ENCODE results near the gene SLC3A2.

SLC3A2 gene

DNA sequence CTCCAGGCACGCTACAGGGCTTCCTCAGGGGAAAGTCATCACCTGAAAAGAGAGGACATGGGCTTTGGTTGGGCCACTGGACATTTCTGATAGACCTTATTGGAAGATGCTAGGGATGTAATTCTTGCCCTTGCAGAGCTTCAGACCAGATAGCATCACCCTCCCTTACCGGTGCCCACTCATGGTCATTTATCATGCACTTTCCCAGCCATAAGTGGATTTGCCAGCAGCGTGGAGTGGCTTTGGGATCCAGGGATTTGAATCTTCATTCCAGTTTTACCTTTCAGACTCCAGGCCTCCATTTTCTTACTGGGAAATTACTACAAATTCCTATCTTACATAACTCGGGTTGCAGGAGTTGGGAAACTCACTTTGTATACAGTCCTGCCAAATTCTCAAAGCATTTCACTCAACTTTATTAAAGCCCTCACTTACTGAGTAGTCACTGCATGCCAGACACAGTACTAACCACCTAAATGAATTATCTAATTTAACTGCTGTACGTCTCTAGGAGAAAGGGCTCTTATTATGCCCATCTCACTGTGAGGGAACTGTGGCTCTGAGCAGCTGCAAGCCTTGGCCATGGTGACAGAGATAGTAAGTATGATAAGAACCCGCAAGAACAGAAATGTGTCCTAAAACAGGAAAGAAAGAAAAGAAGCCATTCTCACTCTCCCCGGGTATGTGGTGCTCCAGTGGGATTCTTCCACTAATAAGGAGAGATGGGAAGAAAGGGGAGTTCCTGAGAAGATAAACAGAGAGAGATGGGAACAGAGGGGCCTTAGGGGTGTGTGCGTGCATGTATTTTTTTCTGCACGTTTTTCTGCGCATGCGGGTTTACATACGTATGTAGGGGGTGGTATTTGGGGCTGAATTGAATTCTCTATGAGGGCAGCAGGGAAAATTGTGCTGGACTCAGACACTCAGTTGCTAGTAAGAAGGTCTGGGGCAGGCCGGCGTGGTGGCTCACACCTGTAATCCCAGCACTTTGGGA is 30.7 kb downstream of the SLC3A2 start:
- FAIRE-seq, result no peak

DNA sequence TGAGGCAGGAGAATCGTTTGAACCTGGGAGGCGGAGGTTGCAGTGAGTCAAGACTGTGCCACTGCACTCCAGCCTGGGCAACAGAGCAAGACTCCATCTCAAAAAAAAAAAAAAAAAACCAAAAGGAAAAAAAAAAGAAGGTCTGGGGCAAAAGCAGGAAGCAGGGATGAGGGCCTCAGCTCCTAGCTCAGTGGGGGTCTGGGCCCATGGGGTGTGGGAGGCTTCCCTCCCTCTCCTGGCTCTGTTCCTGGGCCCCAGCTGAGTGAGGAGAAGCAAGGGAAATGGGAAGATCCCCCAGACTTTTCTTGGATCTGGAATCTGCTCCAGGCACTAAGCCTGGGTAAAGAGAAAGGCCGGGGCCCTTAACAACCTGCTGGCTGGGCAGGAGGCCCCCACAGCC is 31.6 kb downstream of the SLC3A2 start:
- FAIRE-seq, result no peak

DNA sequence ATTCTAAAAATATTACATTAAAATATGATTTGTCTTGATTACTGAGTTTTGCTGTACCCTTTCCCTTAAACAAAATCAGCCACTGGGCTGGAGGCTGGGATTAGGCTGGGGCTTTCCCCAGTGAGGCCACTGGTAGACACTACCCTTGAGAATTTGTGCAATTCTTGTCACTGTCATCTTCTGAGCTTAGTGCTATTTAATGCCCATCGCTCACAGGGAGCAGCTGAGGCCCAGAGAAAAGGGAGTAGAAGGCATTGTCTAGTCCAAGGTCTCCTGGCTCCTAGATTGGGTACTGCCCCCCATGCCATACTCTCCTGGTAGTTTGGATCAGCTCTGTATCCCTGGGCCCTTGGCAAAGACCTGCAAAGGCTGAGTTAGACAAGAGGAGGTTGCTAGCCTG is 33.7 kb downstream of the SLC3A2 start:
- FAIRE-seq, result no peak

GRCh38 chr11:62917906-62918502 is 37.3 kb downstream of the SLC3A2 start:
- FAIRE-seq, result no peak

GRCh38 chr11:62918531-62918930 is 37.8 kb downstream of the SLC3A2 start:
- FAIRE-seq, result no peak

GRCh38 chr11:62919476-62919875 is 38.8 kb downstream of the SLC3A2 start:
- FAIRE-seq, result no peak

DNA sequence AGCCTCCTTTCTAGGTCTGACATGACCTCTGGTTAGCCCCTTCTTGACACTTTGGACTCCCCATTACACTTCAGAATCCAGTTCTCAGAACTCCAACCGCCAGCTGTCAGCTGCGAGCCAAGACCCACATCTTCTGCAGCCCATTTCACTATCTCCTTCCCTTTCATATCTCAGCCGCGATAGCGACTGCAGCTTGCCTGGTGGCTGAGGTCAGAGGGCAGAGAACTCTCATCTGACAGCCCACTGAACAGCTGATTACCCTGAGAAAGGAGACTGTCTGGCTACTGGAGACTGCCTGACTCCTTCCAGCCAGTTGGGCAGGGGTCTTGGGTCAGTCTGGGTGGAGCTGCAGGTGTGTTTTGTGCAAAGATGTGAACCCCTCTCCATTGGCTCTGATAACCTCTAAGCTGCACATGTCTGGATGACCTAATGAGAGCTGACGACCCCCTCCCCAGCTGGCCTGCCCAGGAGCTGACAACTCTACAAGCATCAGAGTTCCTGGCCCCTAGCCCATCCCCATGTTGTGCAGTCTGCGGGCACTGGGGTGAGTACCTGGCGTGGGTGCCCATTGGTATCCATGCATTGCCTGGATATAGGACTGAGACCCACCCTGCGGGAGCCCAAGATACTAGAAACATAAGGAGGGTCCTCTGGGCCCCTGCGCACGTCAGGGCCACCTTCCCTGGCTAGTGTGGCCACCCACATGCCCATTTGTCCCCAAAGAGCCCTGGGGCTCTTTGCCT is 39.4 kb downstream of the SLC3A2 start:
- FAIRE-seq, result no peak

DNA sequence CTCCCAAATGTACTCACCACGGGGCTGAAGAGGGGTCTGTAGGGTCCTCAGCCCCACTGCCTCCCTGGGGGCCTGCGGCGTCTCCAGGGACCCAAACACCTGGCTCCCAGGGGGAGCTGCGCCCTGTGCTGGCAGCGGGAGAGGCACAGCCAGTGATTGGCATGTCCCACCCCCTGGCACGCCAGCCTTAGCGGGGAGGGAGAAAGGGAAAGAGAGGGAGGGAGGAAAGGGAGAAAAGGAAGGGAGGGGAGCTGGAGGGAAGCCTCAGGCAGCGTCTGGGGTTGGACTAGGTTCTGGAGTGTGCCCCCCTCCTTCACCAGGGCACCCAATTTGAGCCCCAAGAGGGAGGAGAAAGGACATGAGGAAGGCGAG is 40.5 kb downstream of the SLC3A2 start, which contains the start of gene CHRM1:
Gene CHRM1, minus strand, starts transcription at position 163 of the 372 bp plus-strand sequence. CDS start 10,263 bp downstream, outside the sequence.
- FAIRE-seq, result no peak

DNA sequence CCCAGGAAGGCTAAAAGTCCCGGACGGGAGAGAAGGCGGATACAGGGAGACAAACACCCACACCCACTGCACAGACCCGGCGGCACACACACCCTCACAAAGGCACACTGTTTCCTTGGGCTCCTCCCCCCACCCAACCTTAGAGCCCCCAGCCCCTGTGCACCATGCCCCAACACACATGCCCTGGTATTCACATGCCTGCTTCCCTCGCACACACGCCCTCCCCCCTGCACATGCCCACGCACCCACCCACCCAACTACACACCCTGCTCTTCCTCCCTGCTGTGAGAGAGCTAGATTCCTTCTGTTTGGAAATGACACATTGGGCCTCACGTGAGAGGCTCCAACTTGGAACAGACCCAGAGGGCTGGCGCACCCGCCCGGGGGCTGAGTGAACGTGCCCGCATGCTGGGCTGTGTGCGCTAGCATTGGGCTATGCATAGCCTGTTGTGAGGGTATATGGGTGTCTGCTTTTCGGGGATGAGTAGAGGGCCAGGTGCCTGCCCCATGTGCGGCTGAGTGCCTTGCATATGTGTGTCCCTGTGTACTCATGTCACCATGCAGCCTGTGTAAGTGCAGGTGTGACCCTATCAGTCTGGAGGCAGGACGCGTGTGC is 41.0 kb downstream of the SLC3A2 start:
- FAIRE-seq, result no peak

DNA sequence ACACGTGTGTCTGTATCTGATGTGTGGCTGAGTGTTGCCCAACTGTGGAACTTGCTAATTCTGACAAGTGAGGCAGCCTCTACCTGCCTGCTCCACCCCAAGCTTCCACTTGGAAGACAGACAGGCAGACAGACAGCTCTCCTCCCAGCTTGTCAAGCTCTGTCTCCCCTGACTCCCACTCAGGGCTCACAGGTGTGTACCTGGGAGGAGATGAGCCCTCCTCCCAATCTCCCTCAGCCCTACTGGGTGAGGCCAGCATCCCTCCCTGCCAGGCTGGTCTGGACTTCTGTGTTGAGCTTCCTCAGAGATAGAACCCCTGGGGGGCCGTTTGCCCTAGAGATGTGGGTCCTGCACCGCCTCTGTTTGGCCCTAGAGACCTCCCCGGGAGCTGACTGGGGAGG is 41.5 kb downstream of the SLC3A2 start:
- FAIRE-seq, result no peak

- FAIRE-seq, result no peak
Observed at GRCh38 chr11:62922653-62923431, 42.1 kb downstream of the SLC3A2 start.

- FAIRE-seq, result no peak
Observed at GRCh38 chr11:62923601-62924411, 43.1 kb downstream of the SLC3A2 start.

DNA sequence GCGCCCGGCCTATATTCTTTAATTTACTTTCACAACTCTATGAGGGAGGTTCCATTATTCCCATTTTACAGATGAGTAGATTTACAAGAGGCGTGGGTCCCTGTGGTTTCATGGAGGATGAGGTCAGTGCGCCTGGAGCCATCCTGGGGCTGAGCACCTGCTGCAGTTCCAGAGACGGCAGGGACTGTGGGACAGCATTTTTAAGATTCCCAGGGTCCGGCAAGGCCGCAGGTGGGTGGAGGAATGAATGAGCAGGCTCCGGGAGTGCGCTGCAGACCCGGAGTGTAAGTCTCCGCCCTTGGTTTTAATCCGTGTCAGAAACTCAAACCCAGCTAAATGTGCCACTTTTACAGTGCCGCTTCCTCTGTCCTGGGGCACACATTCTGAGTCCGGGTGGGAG is 44.6 kb downstream of the SLC3A2 start:
- FAIRE-seq, result no peak

DNA sequence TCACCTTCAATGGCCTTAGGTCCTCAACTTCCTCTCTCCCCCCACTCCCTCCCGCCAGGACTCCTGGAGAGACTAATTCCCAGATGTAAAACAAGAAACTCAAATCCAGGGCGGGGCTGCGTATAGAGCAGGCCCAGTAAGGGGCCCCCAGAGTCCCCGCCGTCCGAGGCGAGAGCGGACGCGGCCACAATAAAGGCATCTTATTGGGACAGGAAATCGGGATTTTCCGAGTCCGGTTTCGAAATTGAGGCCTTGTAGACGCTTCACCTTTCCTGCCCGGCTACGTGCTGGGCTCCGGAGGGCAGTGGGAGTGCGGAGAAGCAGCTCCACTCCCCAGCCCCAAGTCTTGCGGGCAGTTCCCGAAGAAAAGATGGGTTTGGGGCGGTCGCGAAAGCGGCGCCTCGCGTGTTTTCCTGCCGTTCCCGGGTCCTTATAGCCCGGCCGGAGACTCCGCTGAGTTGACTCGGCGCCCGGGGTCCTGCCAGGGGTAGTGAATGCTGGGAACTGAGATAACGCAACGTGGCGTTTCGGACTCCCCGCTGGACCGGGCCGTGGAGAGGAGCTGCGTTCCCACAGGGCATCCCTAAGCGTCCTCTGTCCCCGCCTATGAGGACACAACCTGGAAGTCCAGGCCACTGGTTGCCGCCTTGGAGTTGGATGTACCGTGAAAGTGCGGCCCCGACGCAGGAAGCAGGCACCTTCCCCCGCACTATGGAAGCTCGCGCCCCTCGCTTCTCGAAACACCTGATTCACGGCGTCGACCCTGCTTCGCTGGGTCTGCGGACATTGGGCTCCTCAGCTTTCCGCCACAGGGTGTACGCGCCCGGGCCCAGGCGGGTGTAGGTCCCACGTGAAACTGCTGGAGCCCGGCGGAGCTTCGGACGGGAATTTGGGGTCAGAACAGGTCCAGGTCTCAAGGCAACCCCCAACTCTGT is 45.3 kb downstream of the SLC3A2 start:
- FAIRE-seq, result no peak

DNA sequence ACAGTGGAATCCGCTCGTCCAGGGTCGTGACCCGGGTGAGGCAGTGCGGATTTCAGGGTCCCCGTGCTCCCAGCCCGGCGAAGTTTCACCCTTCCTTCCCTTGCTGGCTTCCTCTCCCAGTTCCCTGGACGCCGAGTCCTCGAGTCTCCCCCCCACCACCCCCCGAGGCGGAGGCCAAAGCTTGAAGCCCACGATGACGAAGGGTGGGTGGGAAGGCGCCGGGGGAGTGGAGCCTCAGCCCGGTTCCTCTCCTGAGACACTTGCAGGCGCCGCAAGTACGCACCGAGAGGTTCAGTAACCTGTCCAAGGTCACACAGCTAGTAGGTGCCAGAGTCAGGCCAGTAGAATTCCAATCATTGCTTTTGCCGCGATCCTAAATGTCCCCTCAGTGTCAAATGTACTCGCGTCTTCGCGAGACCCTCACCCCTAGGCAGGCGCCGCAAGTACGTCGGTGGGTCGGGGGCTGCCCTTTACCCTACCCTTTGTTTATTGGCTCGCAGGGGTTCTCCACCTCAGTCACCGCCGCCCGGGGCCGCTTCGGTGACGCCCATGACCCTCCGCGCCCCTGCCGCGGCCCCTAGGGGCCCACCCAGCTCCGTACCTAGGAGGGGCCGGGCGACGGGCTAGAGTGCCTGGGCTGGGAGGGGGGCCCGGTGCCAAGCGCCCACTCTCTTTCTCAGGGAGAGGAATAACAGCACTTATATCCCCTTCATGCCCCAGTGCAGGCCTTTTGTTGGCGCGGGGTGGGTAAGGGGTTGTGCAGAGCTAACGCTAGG is 46.2 kb downstream of the SLC3A2 start:
- no peak for FAIRE-seq

- FAIRE-seq, result no peak
Observed at GRCh38 chr11:62928011-62928410, 47.3 kb downstream of the SLC3A2 start.

GRCh38 chr11:62930157-62930556 is 49.5 kb downstream of the SLC3A2 start:
- no peak for FAIRE-seq

DNA sequence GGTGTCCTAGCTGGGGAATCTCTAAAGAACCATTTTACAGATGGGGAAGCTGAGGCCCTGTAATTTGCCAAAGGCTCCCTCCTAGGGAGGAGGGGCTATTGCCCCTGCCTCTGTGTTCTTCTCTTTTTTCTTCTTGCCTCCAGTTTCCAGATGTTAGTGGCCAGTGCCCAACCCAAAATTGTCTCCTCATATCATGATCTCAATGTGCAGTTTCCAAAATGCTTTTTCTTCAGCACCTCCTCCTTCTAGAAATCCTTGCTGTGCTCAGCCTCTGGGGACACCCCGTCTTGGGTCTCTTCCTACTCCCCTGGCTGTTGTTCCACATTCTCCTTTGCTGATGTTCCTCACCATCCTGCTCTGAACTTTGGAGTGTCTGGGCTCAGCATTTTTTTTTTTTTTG is 50.0 kb downstream of the SLC3A2 start:
- FAIRE-seq, result no peak

Data from endometrium (tissue), 2 donors.